ENCODE results near the gene CIDEC. TPM values are rescaled to one million over a fixed set of nuclear protein-coding genes. Genes with fewer than 3 reads are reported as not detected.

The CIDEC gene
- total and polyA plus RNA-seq, 9 of the 15 experiments (the other 6 are each of a cell fraction or from before 2014, with no cell fraction given), result not detected

DNA sequence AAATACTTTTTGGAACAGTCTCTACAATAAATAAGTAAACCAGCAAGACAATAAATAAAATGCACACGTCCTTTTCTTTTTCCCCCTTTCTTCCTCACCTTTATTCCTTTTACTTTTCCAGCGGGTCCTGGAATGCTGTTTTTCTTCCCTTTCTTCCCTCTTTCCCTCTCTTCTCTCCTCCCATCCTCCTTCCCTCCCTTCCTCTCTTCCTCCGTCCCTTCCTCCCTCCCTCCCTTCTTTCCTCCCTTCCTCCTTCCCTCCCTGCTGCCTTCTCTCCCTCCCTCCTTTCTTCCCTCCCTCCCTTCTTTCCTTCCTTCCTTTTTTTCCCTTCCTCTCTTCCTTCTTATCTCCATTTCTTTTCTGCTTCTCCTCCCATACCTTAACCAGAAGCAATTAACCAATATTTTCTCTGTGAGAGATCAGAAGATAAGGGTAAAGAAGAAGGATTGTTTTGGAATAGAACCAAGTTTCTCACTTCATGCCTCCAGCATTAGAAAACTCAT, 19.3 kb upstream of the CIDEC start (continued):
- TF ChIP-seq KLF10 (CRISPR knock-in tag; IDR thresholded peaks at IDR 0.05), result no peak
- no peak for TF ChIP-seq ZNF133 (CRISPR knock-in tag; IDR thresholded peaks at IDR 0.05)
- TF ChIP-seq ARHGAP35 (IDR thresholded peaks at IDR 0.05; ENCODE audit: partially characterized antibody), result peak; percentile 50
- TF ChIP-seq ZC3H8 (IDR thresholded peaks at IDR 0.05), result peak; percentile 66; the same call in 1 of the 2 replicates
- TF ChIP-seq, protein P1, sequence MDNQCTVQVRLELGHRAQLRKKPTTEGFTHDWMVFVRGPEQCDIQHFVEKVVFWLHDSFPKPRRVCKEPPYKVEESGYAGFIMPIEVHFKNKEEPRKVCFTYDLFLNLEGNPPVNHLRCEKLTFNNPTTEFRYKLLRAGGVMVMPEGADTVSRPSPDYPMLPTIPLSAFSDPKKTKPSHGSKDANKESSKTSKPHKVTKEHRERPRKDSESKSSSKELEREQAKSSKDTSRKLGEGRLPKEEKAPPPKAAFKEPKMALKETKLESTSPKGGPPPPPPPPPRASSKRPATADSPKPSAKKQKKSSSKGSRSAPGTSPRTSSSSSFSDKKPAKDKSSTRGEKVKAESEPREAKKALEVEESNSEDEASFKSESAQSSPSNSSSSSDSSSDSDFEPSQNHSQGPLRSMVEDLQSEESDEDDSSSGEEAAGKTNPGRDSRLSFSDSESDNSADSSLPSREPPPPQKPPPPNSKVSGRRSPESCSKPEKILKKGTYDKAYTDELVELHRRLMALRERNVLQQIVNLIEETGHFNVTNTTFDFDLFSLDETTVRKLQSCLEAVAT (IDR thresholded peaks at IDR 0.05), result peak; percentile 63 to 74
- TF ChIP-seq BHLHE40 (IDR thresholded peaks at IDR 0.05; ENCODE audit: low read length), result no peak
- peak; percentile 25 for TF ChIP-seq E2F8 (IDR thresholded peaks at IDR 0.05; ENCODE audit: low read depth, partially characterized antibody)
- TF ChIP-seq LARP7 (IDR thresholded peaks at IDR 0.05), result peak; percentile 85
- TF ChIP-seq ZNF444 (CRISPR knock-in tag; IDR thresholded peaks at IDR 0.05), result no peak
- no peak for TF ChIP-seq BDP1 (IDR thresholded peaks at IDR 0.05; ENCODE audit: insufficient read depth, insufficient read length)
- TF ChIP-seq SRSF1 (IDR thresholded peaks at IDR 0.05; ENCODE audit: low read depth, low read length), result no peak
- TF ChIP-seq TOE1 (IDR thresholded peaks at IDR 0.05; ENCODE audit: borderline replicate concordance), result peak; percentile 45; the same call in 1 of the 2 replicates
- TF ChIP-seq TOE1 (CRISPR knock-in tag; IDR thresholded peaks at IDR 0.05; ENCODE audit: borderline replicate concordance, low read depth), result no peak
- no peak for TF ChIP-seq JUND (IDR thresholded peaks at IDR 0.05; ENCODE audit: borderline replicate concordance, low read depth, low read length)
- TF ChIP-seq JUND (tag; IDR thresholded peaks at IDR 0.05; ENCODE audit: borderline replicate concordance, low read depth, low read length), result no peak
- no peak for TF ChIP-seq CHCHD3 (CRISPR knock-in tag; IDR thresholded peaks at IDR 0.05)
- 0 out of 2 replicates have a peak, but pooled peaks have one; percentile 77 for TF ChIP-seq THRB (CRISPR knock-in tag; conservative IDR thresholded peaks at IDR 0.05)
- no peak for TF ChIP-seq ZNF57 (CRISPR knock-in tag; IDR thresholded peaks at IDR 0.05)
- no peak for TF ChIP-seq E2F5 (CRISPR knock-in tag; IDR thresholded peaks at IDR 0.05)
- no peak for TF ChIP-seq ARID1B (IDR thresholded peaks at IDR 0.05)
- TF ChIP-seq TRIM25 (IDR thresholded peaks at IDR 0.05; ENCODE audit: borderline replicate concordance), result peak; percentile 92; the same call in 1 of the 2 replicates
- 0 out of 2 replicates have a peak, but pooled peaks have one; percentile 26 for TF ChIP-seq SNIP1 (IDR thresholded peaks at IDR 0.05; ENCODE audit: low read depth)
- peak; percentile 73; the same call in 1 of the 2 replicates for TF ChIP-seq NFIC (IDR thresholded peaks at IDR 0.05)
